ENCODE results near the gene DLK1. TPM values are rescaled to one million over a fixed set of nuclear protein-coding genes. Genes with fewer than 3 reads are reported as not detected.

DLK1 gene
- total and polyA plus RNA-seq, 8 donors = 0.05 to 24.6 (median 3.5) TPM; not detected in 4

GRCh38 chr14:100780646-100781355 is 54.1 kb downstream of the DLK1 start:
- Histone ChIP-seq H3K27ac (no peak overlapping the region), H3K36me3 (no peaks in the 10 kb centered on the region), H3K4me3 (no peak overlapping the region), H3K9me3 (no peaks in the 10 kb centered on the region), H3K27me3 (peaks cover 0 to 18% (median 0%) of the 10 kb centered on the region in 3 donors), H3K4me1 (peaks cover 0 to 4% (median 0%) of the 10 kb centered on the region in 4 donors)
- TF ChIP-seq CTCF (IDR thresholded peaks at IDR 0.05) (no peak), POLR2AphosphoS5 (IDR thresholded peaks at IDR 0.05) (no peak), POLR2A (IDR thresholded peaks at IDR 0.05) (no peak), EP300 (IDR thresholded peaks at IDR 0.05) (no peak)
- 64 to 78% (median 73%) methylated on average over 11 to 12 of the region's 12 CpGs for WGBS, 5 donors
- peak; percentile 1 to 43 for DNase-seq
- intact Hi-C loops (cut with DNase I; ENCODE audit: low total_unique reads) = no loop called here

GRCh38 chr14:100781952-100782351 is 55.3 kb downstream of the DLK1 start:
- no peaks in the 10 kb centered on the region for H3K9me3 ChIP-seq
- 82 to 88% (median 87%) methylated on average over 8 of the region's 8 CpGs for whole genome bisulfite sequencing, 5 donors
- H3K4me3 ChIP-seq = no peak overlapping the region
- no peak overlapping the region for H3K27ac ChIP-seq
- no peak for TF ChIP-seq CTCF (IDR thresholded peaks at IDR 0.05)
- TF ChIP-seq POLR2A (IDR thresholded peaks at IDR 0.05) = no peak
- no peak for TF ChIP-seq EP300 (IDR thresholded peaks at IDR 0.05)
- TF ChIP-seq POLR2AphosphoS5 (IDR thresholded peaks at IDR 0.05) = no peak
- no peak for DNase-seq
- no peaks in the 10 kb centered on the region for H3K4me1 ChIP-seq
- intact Hi-C loops (cut with DNase I; ENCODE audit: low total_unique reads) = no loop called here
- no peaks in the 10 kb centered on the region for H3K36me3 ChIP-seq
- H3K27me3 ChIP-seq = peaks cover 0 to 15% (median 0%) of the 10 kb centered on the region in 3 donors

GRCh38 chr14:100782516-100783320 is 56.0 kb downstream of the DLK1 start:
- peak in 1 of 2 donors; percentile 51 for DNase-seq
- Histone ChIP-seq H3K27ac (no peak overlapping the region), H3K36me3 (no peaks in the 10 kb centered on the region), H3K4me3 (no peak overlapping the region), H3K9me3 (no peaks in the 10 kb centered on the region), H3K4me1 (no peaks in the 10 kb centered on the region), H3K27me3 (peaks cover 0 to 19% (median 0%) of the 10 kb centered on the region in 3 donors)
- TF ChIP-seq POLR2A (IDR thresholded peaks at IDR 0.05) (no peak), EP300 (IDR thresholded peaks at IDR 0.05) (no peak), CTCF (IDR thresholded peaks at IDR 0.05) (no peak), POLR2AphosphoS5 (IDR thresholded peaks at IDR 0.05) (no peak)
- intact Hi-C loops (cut with DNase I; ENCODE audit: low total_unique reads) = no loop called here
- 51 to 67% (median 61%) methylated on average over 12 to 13 of the region's 13 CpGs for WGBS, 5 donors

GRCh38 chr14:100783630-100784370 is 57.1 kb downstream of the DLK1 start:
- H3K4me1 ChIP-seq = no peaks in the 10 kb centered on the region
- H3K27me3 ChIP-seq = peaks cover 0 to 22% (median 0%) of the 10 kb centered on the region in 3 donors
- H3K9me3 ChIP-seq = no peaks in the 10 kb centered on the region
- no peak for TF ChIP-seq POLR2AphosphoS5 (IDR thresholded peaks at IDR 0.05)
- TF ChIP-seq POLR2A (IDR thresholded peaks at IDR 0.05) = no peak
- TF ChIP-seq CTCF (IDR thresholded peaks at IDR 0.05) = no peak
- no peak for TF ChIP-seq EP300 (IDR thresholded peaks at IDR 0.05)
- H3K4me3 ChIP-seq = no peak overlapping the region
- H3K36me3 ChIP-seq = no peaks in the 10 kb centered on the region
- 67 to 84% (median 73%) methylated on average over 26 to 27 of the region's 27 CpGs for WGBS, 5 donors
- DNase-seq = peak in 1 of 2 donors; percentile 47
- no peak overlapping the region for H3K27ac ChIP-seq
- intact Hi-C loops (cut with DNase I; ENCODE audit: low total_unique reads) = no loop called here
